Posterior vena cava (tissue), 2 donors: Measurements from ENCODE around the gene BHLHE23. TPM values are rescaled to one million over a fixed set of nuclear protein-coding genes. Genes with fewer than 3 reads are reported as not detected.

Experiments
- DNase-seq: peaks from one replicate; pipeline ENCODE4 v3.0.0-alpha.2; 2020; ENCODE audit warnings: low spot score
- intact Hi-C, 2 donors: fragments of 100-400 bp; cut with DNase I; formaldehyde crosslinking; loops; one replicate each; pipeline versions ENCODE4 v1.14.1 to v1.14.2; 2022 to 2023
- total RNA-seq, 2 donors: library from RNA; stranded (reverse); fragmentation: NEBNext Ultra II Directional; extraction: Animal tissue kit (Norgen Biotek cat#: 25700); gene quantifications; one replicate each; pipeline ENCODE4 v1.2.1, GENCODE V29; 2021
- donor health status: DM: yes; HTN: yes; CAD: no.
- donor health status: DM: yes; HTN: yes; CAD: no.

The BHLHE23 gene
- total RNA-seq, 2 donors from 2014 or later, result not detected

GRCh38 chr20:63000958-63001357, 5.8 kb downstream of the BHLHE23 start:
- DNase-seq, result no peak
- intact Hi-C loops, result loop anchor here in 1 of 2 donors (10.0 kb wide), 1 partner anchor 106 kb away; no protein-coding TSS in a partner anchor

DNA sequence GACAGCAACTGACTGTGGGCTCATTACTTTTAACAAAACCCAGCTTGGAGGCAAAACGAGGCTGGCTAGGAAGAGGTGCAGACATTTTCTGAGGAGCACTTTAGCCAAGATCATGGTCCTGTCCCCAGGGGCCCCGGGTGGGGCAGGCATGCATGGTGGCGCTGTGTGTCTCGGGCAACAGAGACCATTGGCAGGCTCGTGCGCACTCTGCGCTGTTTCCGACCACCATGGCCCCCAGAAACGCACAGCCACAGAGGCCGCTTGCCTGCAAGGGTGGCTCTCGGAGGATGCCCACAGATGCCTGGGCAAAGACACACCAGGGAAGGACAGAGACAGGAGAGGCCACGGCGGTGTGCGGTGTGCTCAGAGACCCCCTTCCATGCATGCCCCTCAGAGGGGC, 6.7 kb downstream of the BHLHE23 start:
- DNase-seq, result no peak
- intact Hi-C loops, result loop anchor here in 1 of 2 donors (10.0 kb wide), 1 partner anchor 105 kb away; no protein-coding TSS in a partner anchor

DNA sequence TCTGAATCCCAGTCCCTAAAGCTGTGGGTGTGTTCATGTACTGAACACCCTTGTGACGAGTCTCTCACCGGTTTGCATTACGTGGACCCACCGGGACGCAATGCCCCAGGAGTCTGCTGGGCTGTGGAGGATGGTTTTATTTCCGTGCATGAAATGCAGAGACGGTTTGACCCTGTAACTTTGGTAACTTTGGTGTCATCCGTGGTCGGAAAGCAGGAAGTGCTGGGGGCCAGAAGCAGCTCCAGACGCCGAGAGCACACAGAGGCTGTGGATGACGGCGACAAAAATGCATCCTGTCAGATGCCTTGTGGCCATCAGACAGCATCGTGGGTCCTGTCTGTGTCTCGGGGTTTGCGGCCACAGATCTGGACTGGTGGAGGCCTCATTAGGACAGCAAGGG, 7.2 kb downstream of the BHLHE23 start:
- no peak for DNase-seq
- intact Hi-C loops, result no loop called here

GRCh38 chr20:62998449-62998848, 8.3 kb downstream of the BHLHE23 start:
- DNase-seq, result no peak
- intact Hi-C loops, result no loop called here

DNA sequence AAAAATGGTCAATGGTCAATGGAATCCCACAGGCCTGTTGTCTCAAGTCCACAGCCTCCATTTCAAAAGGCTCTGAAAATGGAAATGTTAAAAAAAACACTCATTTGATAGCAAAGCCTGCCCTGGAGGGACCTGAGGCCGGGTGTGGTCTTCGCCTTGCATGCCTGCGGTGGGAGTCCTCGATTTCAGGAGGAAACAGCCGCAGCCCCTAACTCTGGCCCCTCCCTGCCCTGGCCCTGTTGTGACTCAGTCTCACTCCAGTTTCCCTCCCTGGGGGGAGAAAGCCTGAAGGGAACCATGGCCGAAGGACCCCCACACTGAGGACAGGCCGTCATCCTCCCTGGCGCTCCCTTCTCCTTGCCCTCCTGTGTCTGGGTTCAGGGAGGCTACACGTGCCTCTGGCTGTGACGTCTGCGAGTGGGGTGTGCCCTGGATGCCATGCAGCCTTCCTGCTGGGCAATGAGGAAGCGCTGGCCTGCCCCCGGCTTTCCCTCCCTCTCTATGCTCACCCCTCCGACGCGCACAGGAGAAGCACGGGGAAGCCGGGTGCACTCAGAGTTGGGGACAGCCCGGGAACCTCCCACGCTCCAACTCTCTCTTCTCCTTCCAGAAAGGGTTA, 9.2 kb downstream of the BHLHE23 start:
- intact Hi-C loops, result no loop called here
- no peak for DNase-seq

GRCh38 chr20:62996596-62996982, 10.2 kb downstream of the BHLHE23 start:
- intact Hi-C loops, result no loop called here
- no peak for DNase-seq

DNA sequence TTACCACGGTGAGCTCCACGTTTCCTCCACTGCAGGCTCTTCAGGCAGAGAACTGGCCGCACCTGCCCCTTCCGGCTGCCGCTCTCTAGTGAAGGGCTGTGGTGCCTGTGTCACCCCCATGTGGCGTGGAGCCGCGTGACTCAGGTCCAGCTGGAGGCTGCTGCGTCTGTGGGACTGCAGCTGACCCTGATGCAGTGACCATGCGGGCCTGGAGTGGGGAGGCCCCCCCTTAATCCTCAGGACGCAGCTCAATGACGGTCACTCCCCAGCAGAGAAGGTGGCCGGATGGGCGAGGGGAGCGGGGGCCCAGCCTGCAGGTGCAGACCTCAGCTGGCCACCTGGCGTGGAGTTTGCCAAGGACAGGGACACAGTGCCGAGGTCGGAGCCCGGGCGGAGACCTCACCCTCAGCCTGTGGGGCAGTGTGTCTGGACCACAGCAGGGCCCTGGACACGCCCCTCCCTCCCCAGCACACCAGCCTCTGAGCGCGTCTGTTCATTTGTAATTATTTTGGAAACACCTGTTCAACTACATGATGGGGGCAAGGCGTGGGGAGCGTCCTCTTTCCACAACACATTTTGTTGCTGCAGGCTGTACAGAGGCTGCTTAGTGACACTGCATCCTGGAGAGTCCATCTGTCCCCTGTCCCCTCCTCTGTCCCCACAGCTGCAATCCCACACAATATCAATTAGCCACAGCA, 10.7 kb downstream of the BHLHE23 start:
- DNase-seq, result no peak
- intact Hi-C loops, result no loop called here

DNA sequence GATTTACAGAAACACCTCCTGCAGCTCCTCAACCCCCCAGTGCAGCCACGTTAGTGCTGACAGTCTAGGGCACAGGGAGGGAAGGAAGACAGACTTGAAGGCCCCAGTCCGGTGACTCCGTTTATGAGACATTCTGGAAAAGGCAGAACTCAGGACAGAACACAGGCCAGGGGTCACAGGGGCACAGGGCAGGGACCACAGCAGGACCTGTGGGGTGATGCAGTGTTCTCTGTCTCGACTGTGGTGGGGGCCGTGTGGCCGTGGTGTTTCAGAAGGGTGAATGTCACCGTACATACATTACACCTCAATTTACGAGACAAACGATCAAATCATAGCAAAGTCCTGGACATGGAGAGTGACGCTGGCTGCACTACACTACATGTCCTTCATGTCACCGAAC, 11.3 kb downstream of the BHLHE23 start:
- DNase-seq, result no peak
- intact Hi-C loops, result no loop called here

- intact Hi-C loops, result no loop called here
- DNase-seq, result no peak
Observed at GRCh38 chr20:62994869-62995281, 11.9 kb downstream of the BHLHE23 start.

GRCh38 chr20:62993856-62994494, 12.8 kb downstream of the BHLHE23 start:
- intact Hi-C loops, result no loop called here
- DNase-seq, result no peak

DNA sequence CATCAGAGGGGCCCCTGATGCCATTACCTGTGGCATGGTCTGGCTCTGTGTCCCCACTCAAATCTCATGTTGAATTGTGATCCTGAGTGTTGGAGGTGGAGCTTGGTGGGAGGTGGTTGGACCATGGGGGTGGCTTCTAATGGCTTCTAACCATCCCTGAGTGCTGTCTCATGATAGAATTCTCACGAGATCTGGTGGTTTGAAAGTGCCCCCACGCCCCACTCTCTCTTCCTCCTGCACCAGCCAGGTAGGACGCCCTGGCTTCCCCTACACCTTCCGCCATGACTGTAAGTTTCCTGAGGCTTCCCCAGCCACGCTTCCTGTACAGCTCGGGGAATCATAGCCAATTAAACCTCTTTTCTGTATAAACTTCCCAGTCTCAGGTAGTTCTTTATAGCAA, 14.9 kb downstream of the BHLHE23 start:
- intact Hi-C loops, result no loop called here
- DNase-seq, result no peak

GRCh38 chr20:62991196-62991807, 15.5 kb downstream of the BHLHE23 start:
- intact Hi-C loops, result no loop called here

GRCh38 chr20:62990306-62990825, 16.4 kb downstream of the BHLHE23 start:
- intact Hi-C loops, result no loop called here
- DNase-seq, result no peak

More at GRCh38 chr20:62991196-62991807, 15.5 kb downstream of the BHLHE23 start:
- no peak for DNase-seq

GRCh38 chr20:62989201-62989601, 17.6 kb downstream of the BHLHE23 start:
- DNase-seq, result no peak
- intact Hi-C loops, result no loop called here

DNA sequence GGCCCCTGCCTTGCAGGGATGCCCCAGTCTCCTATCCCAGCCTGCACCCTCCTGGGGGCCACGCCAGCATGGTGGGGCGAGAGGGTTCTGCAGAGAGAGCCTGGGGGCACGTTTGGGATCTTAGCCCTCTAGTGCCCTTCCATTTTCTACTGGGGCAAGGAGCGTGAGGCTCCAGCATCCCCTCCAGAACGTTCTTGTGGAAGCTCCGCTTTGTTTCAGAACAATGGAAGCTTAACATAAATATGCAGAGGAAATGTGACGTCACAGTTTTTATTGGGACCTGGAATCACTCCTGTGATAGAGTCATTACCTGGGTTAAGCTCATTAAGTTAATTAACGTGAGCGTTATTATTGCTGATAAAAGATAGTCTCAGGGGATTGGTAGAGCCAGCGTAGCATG, 19.6 kb downstream of the BHLHE23 start:
- no peak for DNase-seq
- intact Hi-C loops, result no loop called here

GRCh38 chr20:62986257-62986800, 20.4 kb downstream of the BHLHE23 start:
- intact Hi-C loops, result no loop called here

GRCh38 chr20:62985444-62985778, 21.4 kb downstream of the BHLHE23 start:
- intact Hi-C loops, result no loop called here
- no peak for DNase-seq

More at GRCh38 chr20:62986257-62986800, 20.4 kb downstream of the BHLHE23 start:
- DNase-seq, result no peak

GRCh38 chr20:62984666-62985443, 21.9 kb downstream of the BHLHE23 start:
- no peak for DNase-seq
- intact Hi-C loops, result no loop called here

GRCh38 chr20:62983210-62983609, 23.6 kb downstream of the BHLHE23 start:
- DNase-seq, result no peak
- intact Hi-C loops, result no loop called here
